ENCODE data around the gene RGS17.
"Not testable (repeated sequence)": the region's sequence is repeated elsewhere in the genome, so short reads cannot be mapped to it uniquely, and the experiment has no call there.

The RGS17 gene

GRCh38 chr6:152976749-152977148, 154.3 kb downstream of the RGS17 start:
- TF ChIP-seq CTCF (conservative IDR thresholded peaks at IDR 0.05; ENCODE audit: low read depth): no peak
- H3K27ac ChIP-seq: no peak overlapping the region
- POLR2A ChIA-PET (ENCODE audit: low non-redundant PET): no interaction called here
- CTCF ChIA-PET: no interaction called here
- DNase-seq (ENCODE audit: low spot score): no peak

GRCh38 chr6:152975204-152975915, 155.7 kb downstream of the RGS17 start:
- CTCF ChIA-PET: interaction anchor here (0.6 kb wide), 1 partner anchor 1911 kb away, joined by 6 read pairs; no protein-coding TSS in a partner anchor
- DNase-seq (ENCODE audit: low spot score): no peak

GRCh38 chr6:152973916-152974315, 157.2 kb downstream of the RGS17 start:
- ChIA-PET POLR2A (ENCODE audit: low non-redundant PET) (no interaction called here), CTCF (no interaction called here)
- no peak for DNase-seq (ENCODE audit: low spot score)
- TF ChIP-seq CTCF (conservative IDR thresholded peaks at IDR 0.05; ENCODE audit: low read depth): no peak
- no peak overlapping the region for H3K27ac ChIP-seq

More at GRCh38 chr6:152975204-152975915, 155.7 kb downstream of the RGS17 start:
- POLR2A ChIA-PET (ENCODE audit: low non-redundant PET): no interaction called here
- H3K27ac ChIP-seq: no peak overlapping the region
- TF ChIP-seq CTCF (conservative IDR thresholded peaks at IDR 0.05; ENCODE audit: low read depth): no peak

- TF ChIP-seq CTCF (conservative IDR thresholded peaks at IDR 0.05; ENCODE audit: low read depth): no peak
- ChIA-PET CTCF (interaction anchor here (0.6 kb wide), 1 partner anchor 1852 kb away, joined by 4 read pairs; no protein-coding TSS in a partner anchor), POLR2A (ENCODE audit: low non-redundant PET) (no interaction called here)
- DNase-seq (ENCODE audit: low spot score): no peak
- H3K27ac ChIP-seq: no peak overlapping the region
Observed at GRCh38 chr6:152969688-152970418, 161.2 kb downstream of the RGS17 start.

GRCh38 chr6:152966168-152966894, 164.8 kb downstream of the RGS17 start:
- H3K27ac ChIP-seq; CTCF ChIA-PET; POLR2A ChIA-PET (ENCODE audit: low non-redundant PET); DNase-seq (ENCODE audit: low spot score): not testable (repeated sequence)

- ChIA-PET POLR2A (ENCODE audit: low non-redundant PET) (no interaction called here), CTCF (no interaction called here)
- H3K27ac ChIP-seq: no peak overlapping the region
- no peak for DNase-seq (ENCODE audit: low spot score)
- TF ChIP-seq CTCF (conservative IDR thresholded peaks at IDR 0.05; ENCODE audit: low read depth): no peak
Observed at GRCh38 chr6:152959333-152959732, 171.7 kb downstream of the RGS17 start.
